GM20000 (cell line): ENCODE data around the gene CCNI2.

ENCODE experiments used
- DNase-seq: peaks from one replicate; pipeline ENCODE4 v3.0.0; 2012; ENCODE audit warnings: low spot score
- CTCF ChIP-seq: IDR thresholded peaks from 2 replicates; pipeline ENCODE4 v1.5.1; 2012; ENCODE audit warnings: mild to moderate bottlenecking, control low read depth; ENCODE audit errors: extremely low read depth, missing control alignments

Gene CCNI2

GRCh38 chr5:132767150-132767549 is 19.9 kb downstream of the CCNI2 start:
- no peak for DNase-seq

GRCh38 chr5:132768485-132768868 is 21.3 kb downstream of the CCNI2 start:
- DNase-seq, result no peak
- no peak for TF ChIP-seq CTCF

More at GRCh38 chr5:132767150-132767549, 19.9 kb downstream of the CCNI2 start:
- TF ChIP-seq CTCF, result no peak

GRCh38 chr5:132770476-132771159 is 23.4 kb downstream of the CCNI2 start:
- TF ChIP-seq CTCF, result no peak
- no peak for DNase-seq

GRCh38 chr5:132771503-132771998 is 24.3 kb downstream of the CCNI2 start:
- TF ChIP-seq CTCF, result no peak
- DNase-seq, result no peak

GRCh38 chr5:132772291-132773070 is 25.3 kb downstream of the CCNI2 start:
- TF ChIP-seq CTCF, result no peak
- no peak for DNase-seq

- TF ChIP-seq CTCF, result no peak
- DNase-seq, result no peak
Observed at GRCh38 chr5:132773114-132773513, 25.9 kb downstream of the CCNI2 start.

- no peak for DNase-seq
- TF ChIP-seq CTCF, result no peak
Observed at GRCh38 chr5:132773601-132774355, 26.6 kb downstream of the CCNI2 start.
